GM23248 (cell line): ENCODE results near the gene CLEC4M.

Source experiments
- EZH2 ChIP-seq: fragments of 200-600 bp; sonication (generic); IDR thresholded peaks from 2 replicates; pipeline ENCODE4 v1.6.1; 2018; ENCODE audit warnings: antibody characterized with exemption, mild to moderate bottlenecking; ENCODE audit not compliant: insufficient read depth, poor library complexity, severe bottlenecking
- EZH2phosphoT487 ChIP-seq: fragments of 200-600 bp; sonication (generic); IDR thresholded peaks from 2 replicates; pipeline ENCODE4 v1.6.1; 2018; ENCODE audit warnings: antibody characterized with exemption, moderate library complexity, mild to moderate bottlenecking, low read depth; ENCODE audit not compliant: insufficient read depth

DNA sequence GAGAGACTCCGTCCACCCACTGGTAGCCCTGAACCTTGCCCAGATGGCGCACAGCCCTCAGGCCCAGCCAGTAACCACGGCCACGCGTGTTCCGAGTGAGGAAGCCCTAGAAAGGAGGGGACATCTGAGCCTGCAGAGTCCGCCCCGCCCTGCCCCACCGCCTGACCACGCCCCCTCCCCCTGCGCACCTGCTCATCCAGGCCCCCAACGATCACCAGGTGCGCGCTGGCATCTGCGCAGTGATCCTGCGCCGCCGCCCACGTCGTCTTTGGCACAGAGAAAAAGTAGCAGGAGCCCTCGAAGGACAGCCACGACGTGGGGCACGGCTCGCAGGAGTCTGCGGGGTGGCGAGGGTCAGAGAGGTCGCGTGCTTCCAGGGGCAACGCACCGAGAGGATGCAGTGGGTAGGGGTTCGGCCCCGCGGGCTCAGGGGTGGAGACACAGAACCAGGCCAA, 33.2 kb upstream of the CLEC4M start:
- TF ChIP-seq EZH2 (no peak), EZH2phosphoT487 (no peak)
